GM12878 (cell line): ENCODE results near the gene MMRN2. TPM values are rescaled to one million over a fixed set of nuclear protein-coding genes. Genes with fewer than 3 reads are reported as not detected.
"Not testable (repeated sequence)": the region's sequence is repeated elsewhere in the genome, so short reads cannot be mapped to it uniquely, and the experiment has no call there.

Experiments
- ATAC-seq: fragments of 200-7000 bp; cut with Tn5 transposase; 3 replicates; pipeline ENCODE4 v1.9.1; 2020; ENCODE audit warnings: mild to moderate bottlenecking, moderate library complexity
- BruUV-seq: library from RNA; stranded (reverse); fragments of 400-500 nt; replicated peaks from 2 replicates; lab custom pipeline; 2021; lab: Mats Ljungman, UMichigan
- CTCF ChIA-PET: fragments of 300-600 bp; sonication (Branson Sonifier 250); formaldehyde crosslinking; extraction: SDS; loops from one replicate; lab custom pipeline; 2021; ENCODE audit warnings: inconsistent platforms; lab: Yijun Ruan, JAX
- POLR2A ChIA-PET: fragments of 350-600 bp; formaldehyde crosslinking; extraction: SDS; loops from one replicate; lab custom pipeline; 2021; ENCODE audit warnings: inconsistent platforms; lab: Charles Lee
- RAD21 ChIA-PET: fragments of 300-600 bp; sonication (Branson Sonifier 250); formaldehyde crosslinking; loops from one replicate; lab custom pipeline; 2023; ENCODE audit warnings: antibody characterized with exemption; ENCODE audit not compliant: unreplicated experiment; lab: Charles Lee
- SMC1A ChIA-PET: fragments of 300-600 bp; sonication (Branson Sonifier 250); formaldehyde crosslinking; loops from one replicate; lab custom pipeline; 2023; ENCODE audit not compliant: unreplicated experiment, uncharacterized antibody; lab: Charles Lee
- DNase-seq: peaks from one replicate; pipeline ENCODE4 v3.0.0-alpha.2; 2011; ENCODE audit warnings: low read depth, low spot score
- FAIRE-seq: peaks from 3 replicates; lab custom pipeline; 2011; peaks lifted over from hg19 to GRCh38; lab: Jason Lieb, UNC
- H2AFZ ChIP-seq: 2 replicates; pipeline ENCODE4 v1.6.0; 2011; ENCODE audit warnings: low read depth, low read length, control low read depth; ENCODE audit not compliant: control insufficient read depth
- H3K27ac ChIP-seq: 2 replicates; pipeline ENCODE4 v1.5.1; 2011; ENCODE audit warnings: control low read depth; ENCODE audit not compliant: control insufficient read depth, insufficient read depth
- H3K27me3 ChIP-seq, 2 experiments: replicated peaks in 1 of 2; 2 replicates each; pipeline versions ENCODE4 v1.6.0 to v1.6.1; 2011; ENCODE audit warnings: low read length in 1 of 2; ENCODE audit not compliant: control insufficient read depth in 2 of 2, insufficient read depth in 2 of 2
- H3K36me3 ChIP-seq, 2 experiments: 2 replicates each; pipeline ENCODE4 v1.5.1; 2011; ENCODE audit warnings: low read length in 1 of 2; ENCODE audit not compliant: control insufficient read depth in 2 of 2, insufficient read depth in 2 of 2
- H3K4me1 ChIP-seq: 2 replicates; pipeline ENCODE4 v1.6.1; 2011; ENCODE audit warnings: mild to moderate bottlenecking, low read length, moderate library complexity, mixed read lengths; ENCODE audit not compliant: control insufficient read depth, insufficient read depth
- H3K4me2 ChIP-seq: 2 replicates; pipeline ENCODE4 v1.6.0; 2011; ENCODE audit warnings: control low read depth; ENCODE audit not compliant: control insufficient read depth, insufficient read depth
- H3K4me3 ChIP-seq: fragments of 200-600 bp; sonication (generic); 2 replicates; pipeline ENCODE4 v1.5.1; 2016
- H3K79me2 ChIP-seq: 2 replicates; pipeline ENCODE4 v1.6.0; 2011; ENCODE audit warnings: low read length; ENCODE audit not compliant: control insufficient read depth, insufficient read depth
- H3K9ac ChIP-seq: 2 replicates; pipeline ENCODE4 v1.8.0; 2011; ENCODE audit warnings: low read length, control low read depth, mixed read lengths; ENCODE audit not compliant: control insufficient read depth, insufficient read depth
- H3K9me3 ChIP-seq: replicated peaks from 3 replicates; pipeline ENCODE4 v1.5.1; 2011; ENCODE audit warnings: mild to moderate bottlenecking, low read length; ENCODE audit not compliant: control insufficient read depth, insufficient read depth
- H4K20me1 ChIP-seq: 2 replicates; pipeline ENCODE4 v1.6.0; 2011; ENCODE audit not compliant: control insufficient read depth, insufficient read depth
- ESRRA ChIP-seq: IDR thresholded peaks from 2 replicates; pipeline ENCODE4 v1.6.1; 2012; ENCODE audit warnings: mild to moderate bottlenecking, low read length, improper control_type of control experiment
- SMARCA5 ChIP-seq: fragments of 450-650 bp; IDR thresholded peaks from 2 replicates; pipeline ENCODE4 v1.6.1; 2017; ENCODE audit warnings: mild to moderate bottlenecking
- ZNF24 ChIP-seq: fragments of 450-650 bp; IDR thresholded peaks from 2 replicates; pipeline ENCODE4 v1.6.1; 2017; ENCODE audit warnings: antibody characterized with exemption, mild to moderate bottlenecking
- WGBS: methylation state at CpG from one replicate; pipeline ENCODE4 v1.1.6; 2016; ENCODE audit warnings: low lambda C conversion rate; ENCODE audit not compliant: insufficient replicate concordance, insufficient coverage; ENCODE audit errors: missing lambda C conversion rate; 5-methylcytosine and 5-hydroxymethylcytosine counted together
- in situ Hi-C: fragments of 300-500 bp; cut with MboI; formaldehyde crosslinking; loops from 9 replicates; pipeline ENCODE4 v1.14.3; 2018; ENCODE audit warnings: mixed read lengths
- intact Hi-C: fragments of 100-400 bp; cut with micrococcal nuclease; formaldehyde crosslinking; loops from one replicate; pipeline ENCODE4 v1.14.2; 2022; ENCODE audit not compliant: unreplicated experiment
- polyA plus RNA-seq, 11 experiments: library from polyadenylated mRNA; depleted of rRNA in 4 of 11; unstranded in 6 of 11; stranded (reverse) in 5 of 11; fragments of >200 nt; fragmentation: Nextera tagmentation in 4 of 11; fragmentation: Illumina TruSeq in 1 of 11; extraction: Ambion mirVana in 4 of 11; extraction: Trizol in 1 of 11; gene quantifications; 1 replicate in 1 of 11; 2 replicates in 10 of 11; pipeline versions ENCODE4 v1.2.1 to v1.2.3, GENCODE V29; 2011 to 2016; ENCODE audit warnings: inconsistent platforms in 2 of 11, missing spikeins in 2 of 11, low read depth in 1 of 11
- total RNA-seq, 4 experiments: library from RNA; depleted of rRNA in 3 of 4; stranded (reverse); fragments of >200 nt in 3 of 4; fragmentation: Illumina TruSeq in 1 of 4; extraction: Trizol in 1 of 4; gene quantifications; 2 replicates each; pipeline versions ENCODE4 v1.2.1 to v1.2.3, GENCODE V29; 2013 to 2021
- TF ChIP-seq, protein P1 (sequence below): fragments of 450-650 bp; formaldehyde crosslinking; IDR thresholded peaks from 2 replicates; pipeline ENCODE4 v1.5.0; 2022; ENCODE audit warnings: mild to moderate bottlenecking, missing genetic modification characterization

The MMRN2 gene
- total and polyA plus RNA-seq, 10 of the 15 experiments (the other 5 are each of a cell fraction or from before 2014, with no cell fraction given) = 0.09 to 1.0 (median 0.54) TPM; not detected in 3

DNA sequence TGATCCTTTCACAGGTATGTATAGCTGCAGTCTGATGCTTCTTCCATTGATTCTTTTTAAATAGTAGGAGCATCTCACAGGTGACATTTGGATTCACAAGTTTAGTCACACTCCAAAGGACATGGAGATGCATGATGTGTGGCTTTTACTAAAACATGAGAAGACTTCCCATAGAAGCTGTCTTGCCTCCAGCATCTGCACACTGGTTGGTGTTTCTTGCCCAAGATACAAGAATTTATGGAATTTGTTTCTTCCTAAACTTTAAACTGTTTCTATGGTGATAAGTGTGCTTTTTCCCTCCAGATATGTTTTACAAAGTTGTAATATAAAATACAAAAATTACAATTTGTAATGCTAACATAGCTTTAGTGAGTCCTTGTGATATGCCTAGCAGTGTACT is 35.0 kb upstream of the MMRN2 start (continued):
- TF ChIP-seq, protein P1, sequence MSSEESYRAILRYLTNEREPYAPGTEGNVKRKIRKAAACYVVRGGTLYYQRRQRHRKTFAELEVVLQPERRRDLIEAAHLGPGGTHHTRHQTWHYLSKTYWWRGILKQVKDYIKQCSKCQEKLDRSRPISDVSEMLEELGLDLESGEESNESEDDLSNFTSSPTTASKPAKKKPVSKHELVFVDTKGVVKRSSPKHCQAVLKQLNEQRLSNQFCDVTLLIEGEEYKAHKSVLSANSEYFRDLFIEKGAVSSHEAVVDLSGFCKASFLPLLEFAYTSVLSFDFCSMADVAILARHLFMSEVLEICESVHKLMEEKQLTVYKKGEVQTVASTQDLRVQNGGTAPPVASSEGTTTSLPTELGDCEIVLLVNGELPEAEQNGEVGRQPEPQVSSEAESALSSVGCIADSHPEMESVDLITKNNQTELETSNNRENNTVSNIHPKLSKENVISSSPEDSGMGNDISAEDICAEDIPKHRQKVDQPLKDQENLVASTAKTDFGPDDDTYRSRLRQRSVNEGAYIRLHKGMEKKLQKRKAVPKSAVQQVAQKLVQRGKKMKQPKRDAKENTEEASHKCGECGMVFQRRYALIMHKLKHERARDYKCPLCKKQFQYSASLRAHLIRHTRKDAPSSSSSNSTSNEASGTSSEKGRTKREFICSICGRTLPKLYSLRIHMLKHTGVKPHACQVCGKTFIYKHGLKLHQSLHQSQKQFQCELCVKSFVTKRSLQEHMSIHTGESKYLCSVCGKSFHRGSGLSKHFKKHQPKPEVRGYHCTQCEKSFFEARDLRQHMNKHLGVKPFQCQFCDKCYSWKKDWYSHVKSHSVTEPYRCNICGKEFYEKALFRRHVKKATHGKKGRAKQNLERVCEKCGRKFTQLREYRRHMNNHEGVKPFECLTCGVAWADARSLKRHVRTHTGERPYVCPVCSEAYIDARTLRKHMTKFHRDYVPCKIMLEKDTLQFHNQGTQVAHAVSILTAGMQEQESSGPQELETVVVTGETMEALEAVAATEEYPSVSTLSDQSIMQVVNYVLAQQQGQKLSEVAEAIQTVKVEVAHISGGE = no peak
- TF ChIP-seq SMARCA5 (no peak), ZNF24 (no peak), ESRRA (no peak)
- TF ChIP-seq, all 136 proteins: peak for 0

DNA sequence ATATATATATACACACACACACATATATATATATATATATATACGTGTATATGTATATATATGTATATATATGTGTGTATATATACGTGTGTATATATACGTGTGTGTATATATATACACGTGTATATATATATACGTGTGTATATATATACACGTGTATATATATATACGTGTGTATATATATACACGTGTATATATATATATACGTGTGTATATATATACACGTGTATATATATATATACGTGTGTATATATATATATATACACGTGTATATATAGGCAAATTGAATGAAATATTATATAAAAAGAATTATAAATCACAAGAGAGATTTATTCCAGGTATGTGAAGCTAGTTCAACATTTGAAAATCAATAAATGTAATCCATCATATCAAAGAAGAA is 33.9 kb upstream of the MMRN2 start:
- H3K4me2 ChIP-seq, RAD21 ChIA-PET, CTCF ChIA-PET, H3K27me3 ChIP-seq, H3K79me2 ChIP-seq, intact Hi-C loops, H3K27ac ChIP-seq, SMC1A ChIA-PET, H2AFZ ChIP-seq, H3K9ac ChIP-seq, DNase-seq, H3K4me1 ChIP-seq, in situ Hi-C loops, ATAC-seq, H3K4me3 ChIP-seq, H4K20me1 ChIP-seq, FAIRE-seq, BruUV-seq, H3K36me3 ChIP-seq, H3K9me3 ChIP-seq, POLR2A ChIA-PET: not testable (repeated sequence)
- WGBS = 51% methylated on average over 11 of the region's 12 CpGs
